Astrocyte (in vitro differentiated cells and primary cell): Measurements from ENCODE around the gene APBA2.

Experiments used
- EZH2 ChIP-seq: IDR thresholded peaks from 2 replicates; pipeline ENCODE4 v1.6.1; 2012; ENCODE audit warnings: mild to moderate bottlenecking, low read length, inconsistent platforms; ENCODE audit not compliant: insufficient read depth
- TF ChIP-seq, protein P1 (sequence below): IDR thresholded peaks from 2 replicates; pipeline ENCODE4 v1.5.1; 2011; ENCODE audit warnings: low read depth, mild to moderate bottlenecking, inconsistent platforms, low read length, moderate library complexity; ENCODE audit not compliant: insufficient read depth

GRCh38 chr15:28901587-28901980 is 15.8 kb downstream of the APBA2 start:
- TF ChIP-seq EZH2: no peak
- TF ChIP-seq, protein P1, sequence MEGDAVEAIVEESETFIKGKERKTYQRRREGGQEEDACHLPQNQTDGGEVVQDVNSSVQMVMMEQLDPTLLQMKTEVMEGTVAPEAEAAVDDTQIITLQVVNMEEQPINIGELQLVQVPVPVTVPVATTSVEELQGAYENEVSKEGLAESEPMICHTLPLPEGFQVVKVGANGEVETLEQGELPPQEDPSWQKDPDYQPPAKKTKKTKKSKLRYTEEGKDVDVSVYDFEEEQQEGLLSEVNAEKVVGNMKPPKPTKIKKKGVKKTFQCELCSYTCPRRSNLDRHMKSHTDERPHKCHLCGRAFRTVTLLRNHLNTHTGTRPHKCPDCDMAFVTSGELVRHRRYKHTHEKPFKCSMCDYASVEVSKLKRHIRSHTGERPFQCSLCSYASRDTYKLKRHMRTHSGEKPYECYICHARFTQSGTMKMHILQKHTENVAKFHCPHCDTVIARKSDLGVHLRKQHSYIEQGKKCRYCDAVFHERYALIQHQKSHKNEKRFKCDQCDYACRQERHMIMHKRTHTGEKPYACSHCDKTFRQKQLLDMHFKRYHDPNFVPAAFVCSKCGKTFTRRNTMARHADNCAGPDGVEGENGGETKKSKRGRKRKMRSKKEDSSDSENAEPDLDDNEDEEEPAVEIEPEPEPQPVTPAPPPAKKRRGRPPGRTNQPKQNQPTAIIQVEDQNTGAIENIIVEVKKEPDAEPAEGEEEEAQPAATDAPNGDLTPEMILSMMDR: no peak
